Upper lobe of right lung (tissue), 1 donor: ENCODE results near the gene TAF3. TPM values are rescaled to one million over a fixed set of nuclear protein-coding genes. Genes with fewer than 3 reads are reported as not detected.
"Not testable (repeated sequence)": the region's sequence is repeated elsewhere in the genome, so short reads cannot be mapped to it uniquely, and the experiment has no call there.

Source experiments
- ATAC-seq: fragments of 200-7000 bp; cut with Tn5 transposase; one replicate; pipeline ENCODE4 v1.9.1; 2020; ENCODE audit warnings: mild to moderate bottlenecking, moderate library complexity
- DNase-seq: peaks from one replicate; pipeline ENCODE4 v3.0.0-alpha.2; 2020
- H3K27ac ChIP-seq: fragments of 200-600 bp; one replicate; pipeline ENCODE4 v1.8.0; 2022
- H3K27me3 ChIP-seq: fragments of 200-600 bp; one replicate; pipeline ENCODE4 v1.8.0; 2022; ENCODE audit warnings: mild to moderate bottlenecking
- H3K36me3 ChIP-seq: fragments of 200-600 bp; one replicate; pipeline ENCODE4 v1.8.0; 2022
- H3K4me1 ChIP-seq: fragments of 200-600 bp; one replicate; pipeline ENCODE4 v1.8.0; 2022
- H3K4me3 ChIP-seq: fragments of 200-600 bp; one replicate; pipeline ENCODE4 v1.8.0; 2022; ENCODE audit warnings: mild to moderate bottlenecking
- H3K9me3 ChIP-seq: fragments of 200-600 bp; one replicate; pipeline ENCODE4 v1.8.0; 2022
- CTCF ChIP-seq: fragments of 200-600 bp; IDR thresholded peaks from one replicate; pipeline ENCODE4 v1.8.0; 2022; ENCODE audit warnings: antibody characterized with exemption
- intact Hi-C: fragments of 100-400 bp; cut with DNase I; formaldehyde crosslinking; loops from one replicate; pipeline ENCODE4 v1.11.0; 2022
- total RNA-seq: library from RNA; stranded (reverse); fragmentation: NEBNext Ultra II Directional; extraction: Animal tissue kit (Norgen Biotek cat#: 25700); gene quantifications from one replicate; pipeline ENCODE4 v1.2.1, GENCODE V29; 2021
- donor health status: DM: no; HTN: yes; CAD: no; lungs with severe emphysema.

The TAF3 gene
- total RNA-seq, 1 donor from 2014 or later, result 11.8 TPM

- DNase-seq (no peak), ATAC-seq (no peak)
- intact Hi-C loops, result no loop called here
- H3K9me3 ChIP-seq, result no peaks in the 10 kb centered on the region
- peaks cover 99% of the 10 kb centered on the region for H3K36me3 ChIP-seq
- no peaks in the 10 kb centered on the region for H3K27me3 ChIP-seq
- no peaks in the 10 kb centered on the region for H3K4me1 ChIP-seq
- H3K27ac ChIP-seq, result no peak overlapping the region
- no peak for TF ChIP-seq CTCF
- no peak overlapping the region for H3K4me3 ChIP-seq
Observed at GRCh38 chr10:7804741-7805140, 13.6 kb upstream of the TAF3 start.

DNA sequence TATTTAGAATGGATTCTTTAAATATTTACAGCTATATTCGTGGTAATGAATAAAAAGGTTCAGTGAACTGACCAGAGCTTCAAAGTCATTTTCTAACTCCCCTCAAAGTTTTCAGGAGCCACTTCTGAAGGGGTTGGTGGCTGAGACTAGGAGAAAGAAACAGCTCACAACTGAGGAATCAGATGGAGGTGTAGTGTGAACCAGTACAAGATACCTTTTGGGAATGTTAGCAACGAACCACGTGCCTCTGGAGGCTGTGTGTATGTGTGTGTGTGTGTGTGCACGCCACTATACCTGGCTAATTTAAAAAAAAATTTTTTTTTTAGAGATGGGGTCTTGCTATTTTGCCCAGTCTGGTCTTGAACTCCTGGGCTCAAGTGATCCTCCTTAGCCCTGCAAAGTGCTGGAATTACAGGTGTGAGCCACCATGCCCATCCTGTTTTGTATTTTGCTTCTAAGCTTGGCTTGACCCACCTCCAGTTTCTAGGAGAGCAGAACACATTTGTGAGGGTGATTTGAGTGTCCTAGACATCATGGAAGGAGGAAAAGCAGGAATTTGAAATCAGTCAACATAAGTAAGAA is 9.5 kb upstream of the TAF3 start:
- H3K27me3 ChIP-seq, result no peaks in the 10 kb centered on the region
- H3K4me1 ChIP-seq, result no peaks in the 10 kb centered on the region
- DNase-seq, result no peak
- H3K9me3 ChIP-seq, result no peaks in the 10 kb centered on the region
- no peak for ATAC-seq
- intact Hi-C loops, result no loop called here
- peaks cover 59% of the 10 kb centered on the region for H3K36me3 ChIP-seq
- no peak overlapping the region for H3K4me3 ChIP-seq
- no peak overlapping the region for H3K27ac ChIP-seq
- TF ChIP-seq CTCF, result no peak

DNA sequence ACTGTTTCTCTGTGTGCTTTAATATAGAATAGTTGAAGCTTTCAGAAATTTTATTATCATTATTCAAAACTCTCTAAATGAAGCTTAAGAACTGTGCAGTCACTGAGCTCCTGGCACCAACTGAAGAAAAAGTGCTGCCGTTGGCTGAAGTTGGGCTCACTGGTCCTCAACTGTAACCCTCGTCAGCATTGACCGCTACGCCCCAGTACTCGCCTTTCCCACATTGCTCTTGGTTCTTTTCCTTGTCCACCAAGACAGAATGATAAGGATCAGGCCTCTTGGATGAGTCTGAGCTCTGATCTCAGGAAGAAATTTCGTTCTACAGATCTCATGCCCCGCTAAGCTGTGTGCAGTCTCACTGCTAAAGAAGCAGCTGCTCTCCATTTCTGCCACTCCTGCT is 7.9 kb upstream of the TAF3 start:
- Histone ChIP-seq H3K4me3 (no peak overlapping the region), H3K27ac (no peak overlapping the region), H3K4me1 (no peaks in the 10 kb centered on the region), H3K9me3 (no peaks in the 10 kb centered on the region), H3K27me3 (no peaks in the 10 kb centered on the region), H3K36me3 (peaks cover 42% of the 10 kb centered on the region)
- DNase-seq (no peak), ATAC-seq (no peak)
- TF ChIP-seq CTCF, result no peak
- intact Hi-C loops, result no loop called here

GRCh38 chr10:7811000-7811399 is 7.3 kb upstream of the TAF3 start:
- no peak for TF ChIP-seq CTCF
- Histone ChIP-seq H3K36me3 (peaks cover 36% of the 10 kb centered on the region), H3K27me3 (no peaks in the 10 kb centered on the region), H3K27ac (no peak overlapping the region), H3K9me3 (no peaks in the 10 kb centered on the region), H3K4me1 (no peaks in the 10 kb centered on the region), H3K4me3 (no peak overlapping the region)
- DNase-seq (no peak), ATAC-seq (no peak)
- intact Hi-C loops, result no loop called here

DNA sequence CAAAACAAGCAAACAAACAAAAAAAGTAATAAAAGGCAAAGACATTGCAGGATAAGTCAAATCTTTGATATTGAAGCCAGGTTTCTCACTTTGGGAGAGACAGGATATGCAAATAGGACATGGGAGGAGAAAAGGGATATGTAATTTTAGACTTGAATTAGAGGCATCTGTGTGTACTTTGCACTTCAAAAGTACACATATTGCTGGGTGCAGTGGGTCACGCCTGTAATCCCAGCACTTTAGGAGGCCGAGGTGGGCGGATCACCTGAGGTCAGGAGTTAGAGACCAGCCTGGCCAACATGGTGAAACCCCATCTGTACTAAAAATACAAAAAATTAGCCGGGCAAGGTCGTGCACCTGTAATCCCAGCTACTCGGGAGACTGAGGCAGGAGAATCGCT is 6.6 kb upstream of the TAF3 start:
- H3K4me1 ChIP-seq, H3K27me3 ChIP-seq, DNase-seq, H3K27ac ChIP-seq, H3K9me3 ChIP-seq, intact Hi-C loops, ATAC-seq, H3K4me3 ChIP-seq: not testable (repeated sequence)
- peaks cover 29% of the 10 kb centered on the region for H3K36me3 ChIP-seq

DNA sequence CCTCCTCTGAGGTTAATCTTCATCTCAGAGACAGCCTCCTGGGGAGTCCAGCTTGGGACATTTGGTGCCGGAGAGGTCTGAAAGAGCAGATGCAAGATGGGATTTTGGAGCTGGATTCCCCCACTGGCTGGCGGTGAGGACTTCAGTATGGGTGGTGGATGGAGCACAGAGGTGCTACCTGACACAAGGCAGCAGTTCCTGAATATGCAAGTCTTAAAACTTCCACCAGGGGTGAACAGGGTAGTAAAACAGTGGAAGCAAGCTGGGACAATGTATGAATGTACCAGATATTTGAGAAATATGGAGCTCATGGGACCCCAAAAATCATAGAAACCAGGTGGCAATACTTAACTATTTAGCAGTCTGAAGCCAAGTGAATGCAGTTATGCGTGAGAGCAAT is 4.8 kb upstream of the TAF3 start:
- Histone ChIP-seq H3K36me3 (peaks cover 12% of the 10 kb centered on the region), H3K4me3 (no peak overlapping the region), H3K4me1 (peaks cover 4% of the 10 kb centered on the region), H3K9me3 (no peaks in the 10 kb centered on the region), H3K27me3 (no peaks in the 10 kb centered on the region), H3K27ac (no peak overlapping the region)
- no peak for DNase-seq
- TF ChIP-seq CTCF, result no peak
- no peak for ATAC-seq
- intact Hi-C loops, result no loop called here
